GM21723 (cell line): ENCODE data around the gene ZNF217.
"Not testable (repeated sequence)": the region's sequence is repeated elsewhere in the genome, so short reads cannot be mapped to it uniquely, and the experiment has no call there.

Source experiments
- ATAC-seq: cut with Tn5 transposase; IDR thresholded peaks from one replicate; pipeline ENCODE4 v1.9.1; 2021; ENCODE audit warnings: mild to moderate bottlenecking, moderate library complexity; ENCODE audit not compliant: unreplicated experiment

The ZNF217 gene

DNA sequence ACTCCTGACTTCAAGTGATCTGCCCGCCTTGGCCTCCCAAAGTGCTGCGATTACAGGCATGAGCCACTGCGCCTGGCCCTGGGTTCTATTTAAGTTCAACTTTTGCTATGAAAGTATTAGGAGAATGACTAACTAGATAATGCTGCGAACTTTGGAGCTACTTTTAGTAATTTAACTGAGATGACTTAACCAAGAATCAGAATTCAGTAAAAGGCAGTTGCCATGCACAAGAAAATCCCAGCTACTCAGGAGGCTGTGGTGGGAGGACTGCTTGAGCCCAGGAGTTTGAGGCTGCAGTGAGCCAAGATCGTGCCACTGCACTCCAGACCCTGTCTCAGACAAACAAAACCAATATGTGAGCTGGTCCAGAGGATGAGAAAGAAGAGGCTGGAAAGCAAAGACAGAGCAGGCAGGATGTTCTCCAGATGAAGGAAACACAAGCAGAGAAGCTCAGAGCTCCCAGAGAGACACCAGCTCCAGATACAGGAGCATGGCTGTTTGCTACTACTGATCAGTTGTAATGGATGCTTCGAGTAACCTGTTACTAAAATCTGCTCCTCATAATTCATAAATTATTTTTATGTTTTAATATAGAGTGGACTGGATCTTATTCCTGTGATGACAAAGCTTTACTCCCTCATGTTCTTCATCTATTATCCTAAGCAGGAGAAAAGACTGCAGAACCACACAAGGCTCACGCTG is 23.9 kb downstream of the ZNF217 start:
- ATAC-seq = no peak

DNA sequence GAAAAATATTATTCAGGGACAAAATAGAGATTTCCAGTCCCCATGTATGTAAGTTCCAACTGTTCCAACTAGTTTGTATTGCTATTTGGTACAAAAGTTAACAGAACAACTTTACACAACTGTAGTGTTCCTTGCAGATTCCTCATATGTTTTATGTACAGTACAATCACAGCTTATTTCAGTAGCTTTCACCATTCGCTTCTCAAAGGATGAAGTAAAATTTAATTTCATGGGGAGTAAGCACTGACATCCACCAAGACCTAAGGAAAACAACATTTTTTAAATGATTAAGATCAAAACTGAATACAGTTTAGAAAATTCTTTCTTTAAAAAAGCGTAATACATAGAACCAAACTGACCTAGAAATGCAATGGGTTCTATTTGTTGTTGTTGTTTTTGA is 24.6 kb downstream of the ZNF217 start:
- ATAC-seq = no peak

DNA sequence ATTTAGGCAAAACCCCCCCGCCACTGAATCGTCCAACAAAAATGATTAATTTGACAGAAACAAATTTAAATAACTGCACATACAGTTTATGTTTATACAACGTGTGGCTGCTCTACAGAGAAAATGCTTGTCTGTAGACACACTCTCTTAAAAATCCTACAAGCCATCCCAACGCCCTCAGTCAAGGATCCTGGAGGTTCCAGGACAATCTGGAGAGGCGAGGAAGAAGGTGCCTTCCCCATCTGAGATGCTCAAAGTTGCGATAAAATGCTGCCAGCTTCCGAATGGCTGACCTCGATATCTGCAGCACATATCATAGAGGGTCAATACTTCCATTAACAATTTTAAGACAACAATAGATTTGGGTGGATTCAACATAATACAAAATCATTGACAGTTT is 25.3 kb downstream of the ZNF217 start:
- ATAC-seq = no peak

DNA sequence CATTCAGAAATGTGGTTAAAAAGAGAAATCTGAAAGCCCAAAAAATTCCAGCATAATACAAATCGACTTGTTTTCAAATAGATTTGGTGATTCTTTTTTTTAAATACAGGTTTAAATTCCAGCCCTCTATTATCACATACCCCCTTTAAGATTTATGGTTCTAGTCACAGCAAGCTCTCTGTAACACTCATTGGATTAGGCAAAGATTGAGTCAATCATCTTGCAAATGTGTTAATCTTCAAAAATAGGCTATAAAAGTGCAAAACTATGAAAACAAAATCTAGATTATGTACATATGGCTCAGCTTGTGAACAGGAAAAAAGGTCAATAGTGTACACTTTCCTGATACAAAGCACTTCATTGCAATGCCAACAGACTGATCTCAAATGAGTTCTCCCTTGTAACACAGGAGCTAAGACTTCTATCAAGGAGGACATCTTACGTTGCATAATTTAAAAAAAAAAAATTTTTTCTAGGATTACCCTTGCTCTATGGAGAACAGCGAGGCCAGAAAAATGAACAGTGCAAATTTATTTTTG is 26.2 kb downstream of the ZNF217 start:
- ATAC-seq = no peak

DNA sequence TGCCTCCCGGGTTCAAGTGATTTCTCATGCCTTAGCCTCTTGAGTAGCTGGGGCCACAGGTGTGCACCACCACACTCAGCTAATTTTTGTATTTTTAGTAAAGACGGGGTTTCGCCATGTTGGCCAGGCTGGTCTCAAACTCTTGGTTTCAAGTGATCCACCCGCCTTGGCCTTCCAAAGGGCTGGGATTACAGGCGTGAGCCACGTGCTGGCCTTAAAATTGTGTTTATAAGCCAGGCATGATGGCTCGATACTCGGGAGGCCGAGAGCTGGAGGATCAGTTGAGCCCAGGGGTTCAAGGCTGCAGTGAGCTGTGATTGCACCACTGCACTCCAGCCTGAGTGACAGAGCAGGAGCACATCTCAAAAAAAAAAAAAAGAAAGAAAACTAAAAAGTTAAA is 27.0 kb downstream of the ZNF217 start:
- ATAC-seq = not testable (repeated sequence)

DNA sequence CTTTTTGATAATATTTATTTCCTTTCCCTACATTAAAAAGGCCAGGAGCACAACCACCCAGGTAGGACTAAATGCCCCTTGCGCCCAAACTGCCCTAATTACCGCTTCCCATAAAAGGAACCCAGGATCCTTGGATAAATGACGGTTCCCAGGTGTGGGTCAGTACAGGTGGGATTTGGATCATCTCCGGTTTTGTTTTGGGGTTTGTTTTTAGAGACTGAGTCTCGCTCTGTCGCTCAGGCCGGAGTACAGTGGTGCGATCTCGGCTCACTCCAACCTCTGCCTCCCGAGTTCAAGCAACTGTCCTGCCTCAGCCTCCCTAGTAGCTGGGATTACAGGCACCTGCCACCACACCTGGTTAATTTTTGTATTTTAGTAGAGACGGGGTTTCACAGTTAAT is 28.4 kb downstream of the ZNF217 start:
- ATAC-seq = no peak

DNA sequence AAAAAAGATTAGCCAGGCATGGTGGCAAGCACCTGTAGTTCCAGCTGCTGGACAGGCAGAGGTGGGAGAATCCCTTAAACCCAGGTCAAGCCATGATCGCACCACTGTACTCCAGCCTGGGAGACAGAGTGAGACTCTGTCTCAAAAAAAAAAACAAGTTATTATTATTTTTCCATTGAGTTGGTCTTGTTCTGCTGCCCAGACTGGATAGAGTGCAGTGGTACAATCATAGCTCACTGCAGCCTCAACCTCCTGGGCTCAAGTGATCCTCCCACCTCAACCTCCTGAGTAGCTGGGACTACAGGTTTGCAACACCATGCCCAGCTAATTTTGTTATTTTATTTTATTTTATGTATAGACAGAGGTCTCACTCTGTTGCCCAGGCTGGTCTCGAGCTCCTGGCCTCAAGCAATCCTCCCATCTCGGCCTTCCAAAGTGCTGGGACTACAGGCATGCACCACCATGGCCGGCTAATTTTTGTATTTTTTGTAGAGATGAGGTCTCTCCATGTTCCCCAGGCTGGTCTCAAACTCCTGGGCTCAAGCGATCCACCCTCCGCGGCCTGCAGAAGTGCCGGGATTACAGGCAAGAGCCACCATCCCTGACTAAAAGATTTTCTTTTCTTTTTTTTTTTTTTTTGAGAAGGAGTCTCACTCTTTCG is 31.4 kb downstream of the ZNF217 start:
- ATAC-seq = not testable (repeated sequence)

DNA sequence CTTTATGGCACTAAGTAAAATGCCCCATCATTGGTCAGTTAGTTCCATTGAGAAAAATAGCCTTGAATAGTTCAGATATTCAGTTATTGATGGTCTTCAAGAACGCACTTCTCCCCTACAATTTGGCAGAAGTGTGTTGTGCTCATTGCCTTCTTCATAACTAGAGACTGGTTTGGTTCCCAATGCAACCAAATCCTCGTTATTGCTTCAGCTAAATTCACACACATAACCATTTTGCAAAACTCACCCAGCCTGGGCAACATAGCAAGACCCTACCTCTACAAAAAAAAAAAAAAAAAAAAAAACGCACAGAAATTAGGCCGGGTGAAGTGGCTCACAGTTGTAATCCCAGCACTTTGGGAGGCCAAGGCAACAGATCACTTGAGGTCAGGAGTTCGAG is 32.1 kb downstream of the ZNF217 start:
- no peak for ATAC-seq

DNA sequence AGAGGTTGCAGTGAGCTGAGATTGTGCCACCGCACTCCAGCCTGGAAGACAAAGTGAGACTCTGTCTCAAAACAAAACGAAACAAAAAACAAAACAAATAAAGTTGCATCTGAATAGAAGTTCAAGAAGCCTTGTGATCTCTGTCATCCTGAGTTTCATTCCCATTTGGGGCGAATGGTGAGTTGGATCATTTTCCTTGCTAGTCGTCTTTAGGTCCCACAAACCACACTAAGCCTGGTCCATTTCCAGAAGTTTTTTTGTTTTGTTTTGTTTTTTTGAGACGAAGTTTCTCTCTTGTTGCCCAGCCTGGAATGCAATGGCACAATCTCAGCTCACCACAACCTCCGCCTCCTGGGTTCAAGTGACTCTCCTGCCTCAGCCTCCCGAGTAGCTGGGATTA is 33.8 kb downstream of the ZNF217 start:
- ATAC-seq = no peak

DNA sequence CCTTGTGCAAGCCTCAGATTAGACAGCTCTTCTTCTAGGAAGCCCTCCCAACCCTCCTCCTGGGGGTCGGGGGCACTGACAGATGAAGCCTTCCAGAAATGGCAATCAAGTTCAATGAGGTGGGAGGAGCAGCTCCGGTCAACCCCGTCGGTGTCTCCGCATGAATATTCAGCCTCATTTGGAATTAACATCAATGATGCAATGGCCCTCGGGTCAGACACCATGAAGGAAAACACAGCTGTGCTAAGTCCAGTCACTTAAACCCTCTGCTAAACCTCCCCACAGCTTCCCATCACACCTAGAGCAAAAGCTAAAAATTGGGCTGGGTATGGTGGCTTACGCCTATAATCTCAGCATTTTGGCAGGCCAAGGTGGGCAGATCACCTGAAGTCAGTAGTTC is 36.5 kb downstream of the ZNF217 start:
- no peak for ATAC-seq

DNA sequence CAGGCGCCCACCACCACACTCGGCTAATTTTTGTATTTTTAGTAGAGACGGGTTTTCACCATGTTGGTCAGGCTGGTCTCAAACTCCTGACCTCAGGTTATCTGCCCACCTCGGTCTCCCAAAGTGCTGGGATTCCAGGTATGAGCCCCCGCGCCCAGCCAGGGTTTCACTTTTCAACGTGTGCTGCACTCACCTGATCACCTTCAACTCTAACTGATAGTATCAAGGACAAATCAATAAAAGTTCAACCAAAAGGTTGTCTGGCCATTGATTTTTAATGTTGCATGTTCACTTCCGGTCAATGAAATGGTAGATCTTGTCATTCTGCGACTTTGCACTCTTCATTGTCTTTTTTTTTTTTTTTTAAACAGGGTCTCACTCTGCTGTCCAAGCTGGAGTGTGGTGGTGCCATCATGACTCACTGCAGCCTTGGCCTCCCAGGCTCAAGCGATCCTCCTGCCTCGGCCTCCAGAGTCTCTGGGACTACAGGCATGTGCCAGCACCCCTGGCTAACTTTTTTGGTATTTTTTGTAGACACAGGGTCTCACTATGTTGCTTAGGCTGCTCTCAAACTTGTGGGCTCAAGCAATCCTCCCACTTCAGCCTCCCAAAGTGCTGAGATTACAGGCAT is 37.3 kb downstream of the ZNF217 start:
- no peak for ATAC-seq

DNA sequence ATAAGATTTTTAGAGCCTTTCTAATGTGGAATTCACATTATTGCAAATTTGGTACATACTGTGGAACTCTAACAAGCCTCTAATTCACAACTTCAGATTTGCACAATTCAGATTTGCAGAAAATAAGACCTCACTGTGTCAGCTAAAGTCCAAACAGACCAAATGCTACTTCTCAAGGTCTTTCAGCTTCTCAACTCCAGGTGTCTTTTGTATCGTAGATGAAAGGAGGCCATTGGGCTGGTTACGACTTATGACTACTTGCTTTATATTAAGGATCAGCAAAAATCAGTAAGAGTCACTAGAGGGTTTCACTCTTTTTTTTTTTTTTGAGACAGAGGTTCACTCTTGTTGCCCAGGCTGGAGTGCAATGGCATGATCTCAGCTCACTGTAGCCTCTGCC is 37.8 kb downstream of the ZNF217 start:
- no peak for ATAC-seq

DNA sequence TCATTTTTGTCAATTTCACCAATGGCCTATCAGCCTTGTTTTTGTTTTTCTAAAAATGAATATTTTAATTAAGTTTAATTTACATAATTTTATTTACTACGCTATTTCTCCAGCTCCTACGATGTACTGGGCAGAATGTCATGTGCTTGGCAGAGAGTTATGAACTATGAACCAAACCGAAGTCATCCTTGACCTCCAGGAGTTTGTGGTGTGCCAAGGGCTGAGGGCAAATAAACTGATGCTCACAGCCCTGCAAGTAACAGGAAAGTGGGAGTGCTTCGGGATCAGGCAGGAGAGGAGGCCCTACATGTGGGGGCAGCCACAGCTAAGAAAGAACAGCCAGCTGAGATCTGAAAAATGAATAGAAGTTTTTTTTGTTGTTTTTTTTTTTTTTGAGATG is 38.6 kb downstream of the ZNF217 start:
- ATAC-seq = no peak

DNA sequence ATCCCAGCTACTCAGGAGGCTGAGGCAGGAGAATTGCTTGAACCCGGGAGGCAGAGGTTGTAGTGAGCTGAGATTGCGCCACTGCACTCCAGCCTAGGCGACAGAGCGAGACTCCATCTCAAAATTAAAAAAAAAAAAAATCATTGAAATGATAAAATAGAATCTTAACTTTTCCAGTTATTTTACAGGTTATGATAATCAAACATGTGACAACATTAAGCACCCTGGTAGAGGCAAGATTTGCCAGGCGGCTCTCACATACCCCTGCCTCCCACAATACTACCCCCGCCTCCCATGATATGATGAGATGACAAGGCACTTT is 41.1 kb downstream of the ZNF217 start:
- ATAC-seq = not testable (repeated sequence)

DNA sequence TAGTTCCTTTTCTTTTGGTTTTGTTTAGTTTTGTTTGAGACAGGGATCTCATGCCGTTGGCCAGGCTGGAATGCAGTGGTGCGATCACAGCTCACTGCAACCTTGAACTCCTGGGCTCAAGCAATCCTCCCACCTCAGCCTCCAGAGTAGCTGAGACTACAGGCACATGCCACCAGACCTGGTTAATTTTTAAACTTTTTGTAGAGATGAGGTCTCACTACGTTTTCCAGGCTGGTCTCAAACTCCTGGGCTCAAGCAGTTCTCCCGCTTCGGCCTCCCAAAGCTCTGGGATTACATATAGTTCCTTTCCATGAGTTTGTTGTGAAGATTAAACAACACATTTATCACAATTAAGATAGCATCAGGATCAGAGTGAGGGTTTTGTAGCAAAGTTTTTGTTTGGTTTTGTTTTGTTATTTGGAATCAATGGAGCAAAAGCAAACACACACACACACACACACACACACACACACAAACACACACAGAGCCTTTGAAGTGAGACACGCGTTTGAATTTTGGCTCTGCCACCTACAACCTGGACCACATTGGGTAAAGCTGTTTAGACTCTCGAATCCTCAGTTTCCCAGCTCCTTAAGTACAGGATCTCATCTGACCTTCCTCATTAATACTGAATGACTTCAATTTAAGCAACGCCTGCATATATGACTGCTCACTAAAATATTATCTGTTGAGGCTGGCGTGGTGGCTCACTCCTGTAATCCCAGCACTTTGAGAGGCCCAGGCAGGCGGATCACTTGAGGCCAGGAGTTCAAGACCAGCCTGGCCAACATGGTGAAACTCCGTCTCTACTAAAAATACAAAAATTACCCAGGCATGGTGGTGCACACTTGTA is 41.7 kb downstream of the ZNF217 start:
- ATAC-seq = not testable (repeated sequence)

DNA sequence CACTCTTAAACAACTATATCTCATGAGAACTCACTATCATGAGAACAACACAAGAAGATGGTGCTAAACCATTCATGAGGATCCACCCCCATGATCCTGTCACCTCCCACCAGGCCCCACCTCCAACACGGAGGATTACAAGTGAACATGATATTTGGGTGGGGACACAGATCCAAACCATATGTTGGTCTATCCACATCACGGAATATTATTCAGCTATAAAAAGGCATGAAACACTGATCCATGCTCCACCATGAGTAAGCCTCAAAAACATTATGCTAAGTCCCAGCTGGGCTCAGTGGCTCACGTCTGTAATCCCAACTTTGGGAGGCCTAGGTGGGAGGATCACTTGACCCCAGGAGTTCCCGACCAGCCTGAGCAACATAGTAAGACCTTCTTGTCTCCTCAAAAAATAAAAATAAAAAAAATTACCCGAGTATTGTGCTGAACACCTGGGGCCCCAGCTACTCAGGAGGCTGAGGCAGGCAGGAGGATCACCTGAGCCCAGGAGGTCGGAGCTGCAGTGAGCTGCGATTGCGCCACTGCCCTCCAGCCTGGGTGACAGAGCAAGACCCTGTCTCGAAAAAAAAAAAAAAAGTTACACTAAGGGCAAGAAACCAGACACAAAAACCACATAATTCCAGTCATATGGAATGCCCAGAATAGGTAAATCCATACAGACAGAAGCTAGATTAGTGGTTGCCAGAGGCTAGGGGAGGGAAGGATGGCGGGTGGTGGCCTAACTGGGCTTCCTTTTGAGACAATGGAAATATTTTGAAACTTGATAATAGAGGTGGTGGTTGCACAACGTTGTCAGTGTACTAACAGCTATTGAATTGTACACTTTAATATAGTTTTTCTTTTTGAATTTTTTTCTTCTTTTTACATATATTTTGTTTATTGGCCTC is 43.1 kb downstream of the ZNF217 start:
- ATAC-seq = no peak

DNA sequence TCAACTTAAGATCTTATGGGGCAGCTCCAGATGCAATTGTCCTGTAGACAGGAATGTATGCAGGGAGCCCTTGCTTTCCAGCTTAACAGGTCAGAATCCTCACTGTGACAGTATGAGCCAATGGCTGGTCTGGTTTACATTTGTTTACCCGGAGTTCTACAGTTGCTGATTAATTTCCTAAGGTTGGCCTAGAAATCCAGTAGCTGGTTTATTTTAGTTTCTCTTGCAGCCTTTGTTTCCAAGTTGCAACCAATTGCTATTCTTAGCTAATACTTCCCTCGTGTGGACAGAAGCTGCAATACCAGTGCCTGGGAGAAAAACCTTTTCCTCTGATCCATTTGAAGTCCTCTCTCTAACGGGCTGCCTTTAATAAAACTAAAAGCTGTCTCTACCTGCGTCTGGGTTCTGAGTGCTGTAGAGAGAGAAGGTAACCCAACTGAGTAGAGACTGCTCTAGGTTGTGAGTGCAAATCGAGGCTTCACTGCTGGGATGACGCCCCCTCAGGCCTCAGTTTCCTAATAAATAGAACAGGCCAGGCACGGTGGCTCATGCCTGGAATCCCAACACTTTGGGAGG is 45.9 kb downstream of the ZNF217 start:
- ATAC-seq = no peak

DNA sequence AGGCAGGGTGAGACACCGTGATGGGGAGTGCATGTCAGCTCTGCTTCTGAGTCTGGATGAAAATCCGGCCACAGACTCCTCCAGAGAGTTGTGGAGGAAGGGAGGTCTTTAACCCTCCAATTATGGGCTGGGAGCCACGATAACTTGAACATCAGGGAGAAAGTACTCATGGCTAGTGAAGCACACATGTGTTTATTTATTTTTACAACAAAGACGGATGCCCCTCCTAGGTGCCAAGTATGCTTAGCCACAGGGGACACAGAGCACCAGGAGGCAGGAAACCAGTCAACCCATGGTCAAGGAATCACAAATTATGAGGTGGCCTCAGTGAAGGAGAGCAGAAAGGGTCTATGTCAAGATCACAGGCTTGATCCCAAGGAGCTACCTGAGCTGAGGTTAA is 54.1 kb downstream of the ZNF217 start:
- ATAC-seq = no peak

DNA sequence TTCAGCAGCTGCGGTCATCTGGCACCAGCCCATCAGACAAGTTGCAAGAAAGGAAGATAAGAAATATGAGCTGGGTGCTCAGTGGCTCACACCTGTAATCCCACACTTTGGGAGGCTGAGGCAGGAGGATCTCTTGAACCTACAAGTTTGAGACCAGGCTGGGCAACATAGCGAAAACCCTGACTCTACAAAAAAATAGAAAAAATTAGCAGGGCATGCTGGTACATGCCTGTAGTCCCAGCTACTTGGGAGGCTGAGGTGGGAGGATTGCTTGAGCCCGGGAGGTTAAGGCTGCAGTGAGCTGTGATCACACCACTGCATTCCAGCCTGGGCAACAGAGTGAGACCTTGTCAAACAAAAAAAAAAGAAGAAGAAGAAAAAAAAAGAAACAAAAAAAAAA is 57.3 kb downstream of the ZNF217 start:
- not testable (repeated sequence) for ATAC-seq

DNA sequence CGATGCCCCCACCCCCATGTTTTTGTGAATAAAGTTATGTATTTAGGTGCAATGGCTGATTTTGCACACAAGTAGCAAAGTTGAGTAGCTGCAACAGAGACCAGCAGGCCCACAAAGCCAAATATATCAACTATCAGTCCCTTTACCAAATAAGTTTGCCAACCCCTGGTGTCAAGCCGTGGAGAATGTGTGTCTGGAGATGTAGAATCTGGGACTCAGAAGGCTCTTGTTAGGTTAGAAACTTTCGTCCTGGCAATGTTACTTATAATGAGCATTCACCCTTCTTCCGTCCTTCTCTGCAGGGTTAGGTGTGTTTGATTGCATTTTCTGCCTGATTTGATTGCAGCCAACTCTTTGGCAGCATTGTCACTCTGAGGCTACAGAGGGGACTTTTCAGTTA is 57.8 kb downstream of the ZNF217 start:
- ATAC-seq = no peak
